SW480 (cell line): ENCODE data around the gene ZNF398.
"Not testable (repeated sequence)": the region's sequence is repeated elsewhere in the genome, so short reads cannot be mapped to it uniquely, and the experiment has no call there.

Experiments used
- DNase-seq: peaks from one replicate; pipeline ENCODE4 v3.0.0-alpha.2; 2016; ENCODE audit warnings: low spot score

Gene ZNF398, protein sequence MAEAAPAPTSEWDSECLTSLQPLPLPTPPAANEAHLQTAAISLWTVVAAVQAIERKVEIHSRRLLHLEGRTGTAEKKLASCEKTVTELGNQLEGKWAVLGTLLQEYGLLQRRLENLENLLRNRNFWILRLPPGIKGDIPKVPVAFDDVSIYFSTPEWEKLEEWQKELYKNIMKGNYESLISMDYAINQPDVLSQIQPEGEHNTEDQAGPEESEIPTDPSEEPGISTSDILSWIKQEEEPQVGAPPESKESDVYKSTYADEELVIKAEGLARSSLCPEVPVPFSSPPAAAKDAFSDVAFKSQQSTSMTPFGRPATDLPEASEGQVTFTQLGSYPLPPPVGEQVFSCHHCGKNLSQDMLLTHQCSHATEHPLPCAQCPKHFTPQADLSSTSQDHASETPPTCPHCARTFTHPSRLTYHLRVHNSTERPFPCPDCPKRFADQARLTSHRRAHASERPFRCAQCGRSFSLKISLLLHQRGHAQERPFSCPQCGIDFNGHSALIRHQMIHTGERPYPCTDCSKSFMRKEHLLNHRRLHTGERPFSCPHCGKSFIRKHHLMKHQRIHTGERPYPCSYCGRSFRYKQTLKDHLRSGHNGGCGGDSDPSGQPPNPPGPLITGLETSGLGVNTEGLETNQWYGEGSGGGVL

GRCh38 chr7:149147072-149147751, at the start of gene ZNF398:
TSS of gene ZNF398 (plus strand) at chr7:149147453. CDS start at chr7:149147743, 290 bp downstream.
- DNase-seq: peak; percentile 67

- DNase-seq: no peak
Measured at GRCh38 chr7:149099058-149099457, 48.2 kb upstream of the ZNF398 start.

- DNase-seq: no peak
Measured at GRCh38 chr7:149100821-149101220, 46.4 kb upstream of the ZNF398 start.

DNA sequence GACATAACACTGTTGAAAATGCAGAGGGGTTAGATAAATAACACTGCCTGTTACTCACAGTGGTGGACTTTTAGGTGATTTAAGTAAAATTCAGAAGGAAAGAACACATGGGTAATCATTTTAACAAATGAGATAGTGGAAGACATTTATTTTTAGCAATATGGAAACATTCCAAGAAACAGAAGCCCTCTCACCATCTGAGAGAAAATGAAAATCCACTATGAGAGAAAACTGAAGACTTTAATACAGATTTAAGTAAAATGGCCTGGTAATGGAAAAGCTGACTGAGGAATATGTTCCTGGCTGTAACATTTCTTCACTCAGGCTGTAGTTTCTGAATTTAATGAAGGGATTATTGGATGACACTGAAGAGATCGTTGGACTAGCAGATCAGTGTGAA, 44.6 kb upstream of the ZNF398 start:
- no peak for DNase-seq

GRCh38 chr7:149103424-149103823, 43.8 kb upstream of the ZNF398 start:
- DNase-seq: no peak

GRCh38 chr7:149104214-149104613, 43.0 kb upstream of the ZNF398 start:
- no peak for DNase-seq

GRCh38 chr7:149104749-149105148, 42.5 kb upstream of the ZNF398 start:
- DNase-seq: no peak

- DNase-seq: no peak
Measured at GRCh38 chr7:149109969-149110368, 37.3 kb upstream of the ZNF398 start.

GRCh38 chr7:149125189-149125862, 21.9 kb upstream of the ZNF398 start:
- peak; percentile 32 for DNase-seq

DNA sequence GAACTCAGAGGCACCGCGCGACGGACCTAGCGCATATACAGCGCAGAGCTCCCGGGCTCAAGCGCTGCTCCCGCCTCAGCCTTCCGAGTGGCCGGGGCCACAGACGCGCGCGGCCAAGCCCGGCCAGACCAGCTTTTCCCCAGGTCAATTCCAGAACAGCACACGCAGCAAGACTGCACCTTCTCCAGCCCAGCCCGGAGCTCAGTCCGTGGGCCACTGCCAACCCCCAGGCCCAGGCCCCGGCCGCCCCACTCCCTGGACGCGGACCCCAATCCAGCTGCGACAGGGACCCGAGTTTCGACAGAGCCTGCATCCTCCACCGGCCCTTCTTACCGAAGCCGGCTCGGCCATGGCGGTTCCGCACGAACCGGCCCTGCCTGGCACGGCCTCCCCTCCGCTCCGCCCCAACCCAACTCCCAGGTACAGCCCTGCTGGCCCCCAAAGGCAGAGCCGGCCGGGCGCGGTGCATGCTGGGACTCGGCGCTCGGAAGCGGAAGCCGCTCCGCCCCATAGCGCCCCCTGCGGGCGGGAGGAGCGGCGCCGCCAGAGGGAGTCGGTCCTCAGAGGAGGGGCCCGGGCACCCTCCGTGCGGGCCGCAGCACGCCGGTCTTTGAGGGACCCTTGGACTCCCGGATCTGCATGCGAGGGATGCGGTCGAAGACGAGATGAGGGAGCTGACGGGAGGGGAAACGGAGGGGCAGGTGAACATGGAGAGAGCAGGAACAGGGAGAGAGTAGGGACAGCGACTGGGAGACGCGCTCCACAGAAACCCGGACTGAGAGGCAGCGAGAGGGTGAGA, 21.2 kb upstream of the ZNF398 start, which contains the start of gene ZNF425:
Gene ZNF425 (minus strand): TSS at position 462 of the 799 bp plus-strand sequence. CDS start 111 bp downstream, at position 351.
- peak; percentile 88 for DNase-seq

DNA sequence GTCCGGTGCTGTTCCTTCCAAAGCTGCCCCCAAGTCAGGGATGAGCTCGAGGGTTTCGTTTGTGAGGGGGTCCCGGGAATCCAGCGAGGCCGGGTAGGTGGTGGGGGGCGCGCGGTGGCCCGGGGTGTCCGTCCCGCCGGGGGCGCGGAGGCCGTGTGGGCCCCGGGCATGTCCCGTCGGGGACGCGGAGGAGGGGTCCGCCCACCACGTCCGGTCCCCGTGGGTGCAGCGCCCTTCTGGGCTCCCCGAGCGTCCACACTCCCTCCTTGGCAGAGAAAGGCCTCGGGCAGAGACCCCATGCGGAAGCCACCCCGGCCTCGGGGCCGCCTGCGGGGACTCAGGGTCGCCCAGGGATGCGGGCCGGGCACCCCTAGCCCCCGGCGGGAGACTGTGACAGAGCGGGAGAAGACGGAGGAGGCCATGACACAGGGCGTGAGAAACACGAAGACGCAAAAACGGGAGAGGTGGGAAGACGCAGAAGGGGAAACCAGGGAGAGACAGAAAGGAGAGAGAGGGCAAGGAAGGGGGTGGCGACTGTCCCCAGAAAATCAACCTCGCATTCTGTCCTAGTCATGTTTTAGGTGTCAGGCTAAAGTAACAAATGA, 20.5 kb upstream of the ZNF398 start:
- peak; percentile 52 for DNase-seq

DNA sequence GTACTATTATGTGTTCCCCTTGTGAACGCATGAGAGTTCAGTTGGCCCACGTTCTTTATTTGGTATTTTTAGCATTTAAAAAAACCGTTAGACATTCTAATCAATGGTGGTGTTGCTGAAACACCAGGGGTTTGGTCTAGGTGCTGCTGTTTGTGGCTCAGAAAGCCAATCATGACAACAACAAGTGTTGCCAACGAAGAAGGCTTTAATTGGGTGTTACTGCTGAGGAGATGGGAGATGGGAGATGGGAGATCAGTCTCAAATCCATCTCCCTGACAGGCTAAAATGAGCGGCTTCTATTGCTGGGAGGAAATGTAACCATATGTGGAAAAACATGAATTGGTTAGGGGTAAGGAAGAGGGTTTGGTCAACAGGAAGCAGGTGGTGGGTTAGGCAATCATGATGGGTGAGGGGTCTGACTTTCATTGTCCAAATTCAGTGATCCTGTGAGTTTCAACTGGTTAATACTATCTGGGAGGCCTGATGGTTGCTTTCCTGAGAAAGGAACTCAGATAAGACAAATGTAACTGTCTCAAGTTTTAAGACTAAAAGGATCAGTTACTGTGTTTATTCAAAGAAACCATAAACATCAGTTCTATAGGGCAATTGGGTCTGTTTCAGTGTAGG, 16.6 kb upstream of the ZNF398 start:
- no peak for DNase-seq

GRCh38 chr7:149133028-149133710, 14.1 kb upstream of the ZNF398 start:
- DNase-seq: no peak

GRCh38 chr7:149136118-149136517, 11.1 kb upstream of the ZNF398 start:
- no peak for DNase-seq

- DNase-seq: no peak
Measured at GRCh38 chr7:149140831-149141230, 6.4 kb upstream of the ZNF398 start.

DNA sequence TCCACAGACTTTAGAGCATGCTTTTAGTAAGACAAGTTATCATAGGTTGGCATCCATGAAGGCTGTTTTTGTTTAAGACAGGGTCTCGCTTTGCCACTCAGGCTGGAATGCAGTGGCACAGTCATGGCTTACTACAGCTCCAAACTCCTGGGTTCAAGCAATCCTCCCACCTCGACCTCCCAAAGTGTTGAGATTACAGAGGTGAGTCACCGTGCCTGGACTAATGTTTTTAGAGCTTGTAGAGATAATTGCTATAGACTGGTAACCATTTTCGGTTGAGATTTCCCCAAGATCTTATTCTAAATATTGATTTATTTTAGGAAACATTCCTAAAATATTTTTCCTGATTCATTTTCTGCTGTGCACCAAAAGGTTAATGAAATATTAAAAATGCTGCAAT, 5.4 kb upstream of the ZNF398 start:
- DNase-seq: no peak

DNA sequence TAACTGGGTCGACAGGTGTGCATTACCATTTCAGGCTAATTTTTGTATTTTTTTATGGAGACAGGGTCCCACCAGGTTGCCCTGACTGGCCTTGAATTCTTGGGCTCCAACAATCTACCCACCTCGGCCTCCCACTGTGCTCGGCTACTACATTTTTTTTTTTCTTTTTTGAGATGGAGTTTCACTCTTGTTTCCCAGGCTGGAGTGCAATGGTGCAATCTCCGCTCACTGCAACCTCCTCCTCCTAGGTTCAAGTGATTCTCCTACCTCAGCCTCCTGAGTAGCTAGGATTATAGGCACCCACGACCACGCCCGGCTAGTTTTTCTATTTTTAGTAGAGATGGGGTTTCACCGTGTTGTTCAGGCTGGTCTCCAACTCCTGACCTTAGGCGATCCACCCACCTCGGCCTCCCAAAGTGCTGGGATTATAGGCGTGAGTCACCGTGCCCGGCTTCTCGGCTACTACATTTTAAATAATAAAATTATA, 2.8 kb upstream of the ZNF398 start:
- DNase-seq: not testable (repeated sequence)

GRCh38 chr7:149145031-149145845, 2.0 kb upstream of the ZNF398 start:
- no peak for DNase-seq
